ENCODE results near the gene PHF13.
A peak's percentile ranks its signal among the peaks of the same experiment; 100 is the strongest.

Gene PHF13

GRCh38 chr1:6601923-6602668, 11.4 kb upstream of the PHF13 start:
- no peak for DNase-seq (ENCODE audit: low read depth)

GRCh38 chr1:6602669-6603237, 10.8 kb upstream of the PHF13 start, which contains the start of gene KLHL21:
TSS of gene KLHL21 (minus strand) at chr1:6602869. CDS start at chr1:6602817, 52 bp downstream.
- peak; percentile 92 for DNase-seq (ENCODE audit: low read depth)

- peak; percentile 53 for DNase-seq (ENCODE audit: low read depth)
These were observed 10.2 kb upstream of the PHF13 start for GRCh38 chr1:6603238-6603914.

GRCh38 chr1:6603915-6604558, 9.5 kb upstream of the PHF13 start:
- no peak for DNase-seq (ENCODE audit: low read depth)

GRCh38 chr1:6612641-6613360, 730 bp upstream of the PHF13 start:
- DNase-seq (ENCODE audit: low read depth): no peak

- peak; percentile 49 for DNase-seq (ENCODE audit: low read depth)
These were observed 743 bp downstream of the PHF13 start for GRCh38 chr1:6614019-6614928.

GRCh38 chr1:6614929-6615785, 1.6 kb downstream of the PHF13 start:
- DNase-seq (ENCODE audit: low read depth): no peak

- no peak for DNase-seq (ENCODE audit: low read depth)
These were observed 5.5 kb downstream of the PHF13 start for GRCh38 chr1:6619045-6619444.

DNA sequence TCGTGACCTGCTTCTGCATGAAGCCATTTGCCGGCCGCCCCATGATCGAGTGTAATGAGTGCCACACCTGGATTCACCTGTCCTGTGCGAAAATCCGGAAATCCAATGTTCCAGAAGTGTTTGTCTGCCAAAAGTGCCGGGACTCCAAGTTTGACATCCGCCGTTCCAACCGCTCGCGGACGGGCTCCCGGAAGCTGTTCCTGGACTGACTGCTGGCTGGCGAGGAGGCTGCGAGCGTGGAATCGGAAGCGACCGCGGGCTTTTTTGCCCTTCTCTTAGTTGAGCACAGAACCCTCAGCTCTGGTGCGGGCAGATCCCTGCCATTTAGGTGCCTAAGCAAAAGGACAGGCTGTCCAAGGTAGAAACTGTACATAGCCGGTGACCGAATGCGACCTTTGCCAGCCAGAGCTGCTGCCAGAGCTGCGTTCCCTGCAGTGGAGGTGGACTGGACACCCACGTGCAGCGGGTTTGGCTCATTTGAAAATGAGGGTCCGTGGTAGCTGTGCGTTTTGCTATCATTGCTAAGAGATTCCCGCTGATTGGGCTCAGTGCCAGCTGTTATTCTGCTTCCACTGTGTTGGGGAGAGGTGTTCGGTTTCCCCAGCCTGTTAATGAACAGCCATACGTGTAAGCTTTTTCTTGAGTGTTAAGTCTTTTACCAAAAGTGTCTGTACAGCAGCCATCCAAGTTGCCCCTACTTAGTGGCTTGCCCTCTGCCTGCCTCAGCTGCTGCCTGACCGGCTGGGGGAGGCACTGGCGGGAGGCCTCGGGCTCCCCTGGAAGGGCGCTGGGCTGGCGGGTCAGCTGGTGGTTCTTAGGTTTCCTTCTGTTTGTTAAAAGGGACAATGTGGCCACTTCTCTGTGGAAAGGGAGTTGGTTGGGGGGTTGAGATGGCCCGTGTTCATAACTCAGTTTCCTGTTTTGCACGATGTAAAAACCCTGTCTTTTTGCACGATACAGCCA, 8.2 kb downstream of the PHF13 start:
- DNase-seq (ENCODE audit: low read depth): no peak

DNA sequence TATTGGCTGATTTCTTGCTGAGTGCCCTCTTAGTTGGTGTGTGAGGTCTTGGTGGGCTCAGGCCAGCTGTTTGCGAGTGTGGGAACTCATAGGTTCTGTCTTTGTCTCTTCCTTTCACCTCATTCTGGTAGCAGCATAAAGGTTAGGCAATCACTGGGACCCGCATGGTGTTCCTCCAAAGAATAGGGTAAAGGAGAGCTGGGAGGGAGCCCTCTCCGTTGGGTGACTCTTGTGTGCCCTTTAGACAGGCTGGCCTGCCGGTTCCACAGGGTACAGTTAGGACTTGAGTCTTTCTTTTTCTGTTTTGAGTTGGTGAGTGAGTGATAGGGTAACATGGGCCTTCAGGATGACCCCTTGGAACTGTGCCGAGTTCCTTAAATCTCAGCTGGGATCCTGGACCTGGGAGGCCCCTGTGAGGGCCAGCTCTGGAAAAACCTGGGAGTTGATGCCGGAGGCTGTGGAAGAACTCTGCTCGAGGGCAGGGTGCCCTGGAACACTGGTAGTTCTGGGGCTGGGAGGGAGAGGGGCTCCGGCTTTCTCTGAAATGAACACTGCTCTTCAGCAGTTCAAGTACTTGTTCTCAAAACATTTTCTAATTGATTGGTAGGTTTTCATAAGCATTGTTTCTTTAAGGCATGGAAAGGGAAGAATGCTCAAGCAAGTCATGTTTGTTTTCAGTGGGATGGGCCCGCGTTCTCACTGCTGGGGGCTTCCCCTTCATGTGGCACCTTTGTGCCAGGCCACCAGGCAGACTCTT, 9.0 kb downstream of the PHF13 start:
- DNase-seq (ENCODE audit: low read depth): no peak

- DNase-seq (ENCODE audit: low read depth): no peak
These were observed 9.9 kb downstream of the PHF13 start for GRCh38 chr1:6623269-6623965.

DNA sequence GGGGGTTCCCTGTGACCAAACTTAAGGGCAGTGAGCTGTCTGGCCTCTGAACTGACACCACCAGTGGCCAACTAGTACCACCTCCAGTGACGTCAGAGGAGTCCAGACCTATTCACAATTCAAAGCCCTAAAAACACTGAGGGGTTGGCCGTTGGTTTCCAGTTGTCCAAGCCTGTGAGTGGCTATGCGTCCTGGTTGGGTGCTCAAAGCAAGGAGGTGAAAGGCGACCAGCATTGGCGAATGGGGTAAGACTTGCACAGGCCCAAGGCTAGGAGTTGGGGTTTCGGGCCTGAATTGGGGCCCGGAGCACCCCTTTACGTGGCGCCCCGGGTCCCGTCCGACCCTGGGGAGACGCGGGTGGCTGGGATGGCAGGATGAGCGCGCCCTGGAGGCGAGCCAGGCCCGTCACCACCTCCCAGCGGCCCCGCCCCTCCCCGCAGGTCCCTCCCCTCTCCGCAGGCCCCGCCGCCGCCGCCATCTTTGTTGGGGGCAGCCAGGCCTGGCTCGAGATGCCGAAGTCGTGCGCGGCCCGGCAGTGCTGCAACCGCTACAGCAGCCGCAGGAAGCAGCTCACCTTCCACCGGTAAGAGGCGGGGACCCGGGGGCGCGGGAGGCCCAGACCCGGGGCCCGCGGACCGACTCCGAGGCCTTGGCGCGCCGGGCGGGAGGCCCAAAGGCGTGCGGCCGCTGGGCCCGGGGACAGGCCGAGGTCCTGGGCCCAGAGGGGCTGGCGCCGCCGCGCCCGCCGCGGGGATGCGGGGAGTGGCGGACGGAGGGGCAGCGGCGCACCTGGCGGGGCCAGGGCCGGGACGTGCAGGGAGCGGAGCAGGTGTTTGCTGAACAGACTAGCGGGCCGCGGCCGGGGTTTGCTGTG, 11.4 kb downstream of the PHF13 start, which contains the start of gene THAP3:
THAP3 (plus strand) TSS at position 159 of the 874 bp plus-strand sequence; CDS start at position 510, 351 bp downstream.
- DNase-seq (ENCODE audit: low read depth): peak; percentile 88

DNA sequence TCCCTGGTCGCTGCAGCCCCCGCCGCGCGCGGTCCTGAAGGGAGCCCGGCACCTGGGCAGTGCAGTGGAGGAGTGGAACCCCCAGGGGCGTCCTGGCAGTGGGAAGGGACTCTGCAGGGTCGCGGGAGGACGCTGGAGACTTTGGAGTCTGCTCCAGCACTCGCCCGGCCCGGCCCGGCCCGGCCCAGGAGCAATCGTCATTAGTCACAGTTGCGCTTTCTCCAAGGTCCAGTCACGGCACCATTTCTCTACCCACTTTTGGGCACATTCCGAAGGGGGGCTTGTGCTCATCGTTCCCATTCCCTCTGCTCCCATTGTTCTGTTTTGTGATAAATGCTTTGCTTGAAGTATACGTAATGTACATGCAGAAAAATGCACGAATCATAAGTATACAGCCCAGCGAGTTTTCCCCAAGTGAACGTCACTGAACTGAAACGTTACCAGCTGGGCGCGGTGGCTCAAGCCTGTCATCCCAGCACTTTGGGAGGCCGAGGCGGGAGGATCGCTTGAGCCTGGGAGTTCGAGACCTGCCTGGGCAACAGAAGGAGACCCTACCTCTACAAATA, 12.1 kb downstream of the PHF13 start:
- no peak for DNase-seq (ENCODE audit: low read depth)

- DNase-seq (ENCODE audit: low read depth): no peak
These were observed 13.5 kb downstream of the PHF13 start for GRCh38 chr1:6627031-6627430.

DNA sequence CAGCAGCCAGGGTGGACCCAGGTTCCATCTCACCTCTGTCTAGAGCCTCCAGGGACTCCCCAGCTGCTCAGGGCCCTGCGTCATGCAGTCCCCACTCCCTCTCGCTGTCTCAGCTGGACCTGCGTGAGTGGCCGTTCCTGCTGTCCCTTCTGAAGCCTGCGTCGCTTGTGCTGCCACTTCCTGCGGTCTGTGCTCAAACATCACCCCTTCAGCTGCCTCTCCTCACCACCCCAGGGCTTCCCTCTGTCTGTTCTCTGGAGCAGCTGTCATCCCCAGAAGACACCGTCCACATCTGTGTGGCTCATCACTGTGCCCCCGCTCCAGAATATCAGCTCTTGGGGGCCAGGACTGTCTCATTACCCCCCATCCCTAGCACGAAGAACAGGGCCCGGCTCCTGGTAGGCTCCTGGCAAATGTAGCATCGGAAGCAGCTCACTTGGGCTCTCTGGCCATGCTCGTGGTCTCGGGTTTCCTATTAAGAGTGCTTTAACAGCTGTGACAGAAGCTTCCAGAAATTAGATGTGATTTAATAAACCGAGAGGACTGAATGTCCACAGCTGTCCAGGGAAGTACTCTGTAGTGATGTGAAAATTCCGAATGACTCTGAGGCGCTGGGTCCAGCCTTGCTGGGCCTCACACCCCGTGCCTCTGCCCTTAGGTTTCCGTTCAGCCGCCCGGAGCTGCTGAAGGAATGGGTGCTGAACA, 14.5 kb downstream of the PHF13 start:
- DNase-seq (ENCODE audit: low read depth): no peak

Measured in activated T-cell treated with anti-CD3 and anti-CD28 coated beads for 48 hours (primary cell).